Kidney capillary endothelial cell (primary cell): ENCODE measurements around the gene EGLN3.

Experiments used
- DNase-seq: peaks from one replicate; pipeline ENCODE4 v3.0.0-alpha.2; 2018; ENCODE audit warnings: low spot score

The EGLN3 gene

DNA sequence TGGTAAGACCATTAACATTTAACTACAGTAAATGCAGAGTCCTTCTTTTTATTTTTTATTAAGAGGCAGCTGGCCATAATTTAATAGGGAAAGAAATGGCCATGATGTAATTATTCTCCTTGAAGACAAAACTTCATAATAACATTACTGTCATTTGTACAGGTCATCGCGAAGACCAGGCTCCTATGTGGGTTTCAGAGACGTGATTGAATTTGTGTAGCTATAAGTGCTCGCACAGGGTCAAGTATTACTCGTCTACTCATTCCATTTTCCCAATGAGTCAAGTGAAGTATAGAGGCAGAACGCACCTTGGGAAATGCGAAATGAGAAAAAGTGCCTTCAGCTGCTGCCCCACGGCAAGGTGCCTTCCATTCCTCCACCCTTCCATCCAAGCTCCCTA, 40.4 kb downstream of the EGLN3 start:
- DNase-seq: no peak

DNA sequence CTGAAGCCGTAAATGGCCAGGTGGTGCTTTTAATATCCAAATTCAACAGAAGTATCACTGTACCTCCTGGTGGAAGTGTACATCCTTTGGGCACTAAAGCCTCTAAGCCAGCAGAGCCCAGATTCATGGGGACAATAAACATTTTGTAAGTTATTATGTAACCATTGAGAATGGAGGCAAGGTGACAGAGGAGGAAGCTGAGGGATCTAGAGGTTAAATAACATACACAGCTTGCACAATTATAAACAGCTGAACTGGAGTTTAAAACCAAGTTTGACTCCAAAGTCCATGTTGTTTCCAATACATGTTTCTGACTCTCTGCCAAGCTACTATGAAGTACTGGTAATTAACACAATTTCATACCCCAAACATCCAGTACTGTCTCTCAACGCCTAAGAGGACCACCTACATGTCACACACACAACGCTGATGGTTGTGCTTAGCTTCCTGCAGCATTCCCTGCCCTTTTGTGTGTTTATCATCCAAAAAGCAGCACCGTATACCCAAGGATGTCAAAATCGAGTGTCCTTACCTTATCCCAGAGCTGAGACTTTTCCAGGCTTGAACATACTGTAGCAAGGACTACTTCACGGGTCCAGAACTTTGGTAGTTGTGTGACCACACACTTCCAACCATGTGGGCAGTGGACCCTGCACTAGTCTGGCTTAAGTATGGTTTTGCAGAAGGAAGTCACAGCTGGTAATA, 41.3 kb downstream of the EGLN3 start:
- no peak for DNase-seq

DNA sequence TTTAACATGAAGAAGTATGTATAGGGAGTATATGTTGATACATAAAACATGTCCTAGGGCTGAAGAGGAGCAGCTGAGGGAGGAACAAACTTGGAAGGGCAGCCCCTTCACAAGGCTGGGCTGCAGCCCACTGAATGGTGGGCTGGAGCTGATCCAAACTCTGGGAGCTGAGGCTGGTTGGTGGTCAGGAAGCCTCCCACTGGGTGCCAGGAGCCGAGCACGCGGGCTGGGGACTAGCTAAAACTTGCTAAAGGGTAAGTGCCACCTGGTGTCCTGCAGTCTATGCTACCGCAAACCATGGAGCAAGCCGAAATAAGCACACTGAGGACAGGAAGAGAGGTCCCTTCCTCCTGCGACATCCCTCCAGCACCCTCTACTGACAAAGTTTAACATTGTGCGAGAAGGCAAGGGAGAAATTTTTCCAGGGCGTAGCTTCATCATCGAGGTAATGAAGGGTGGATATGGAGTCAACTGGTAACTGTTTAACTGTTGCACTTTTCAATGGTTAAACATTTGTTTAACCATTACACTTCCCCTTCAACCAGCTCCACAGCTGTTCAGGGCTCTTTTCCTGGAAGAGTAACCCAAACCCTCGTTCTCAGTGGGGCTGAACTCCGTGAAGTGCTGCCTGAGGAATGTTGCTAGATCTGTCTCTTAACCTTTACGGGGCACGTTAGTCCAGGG, 42.2 kb downstream of the EGLN3 start:
- DNase-seq: no peak

DNA sequence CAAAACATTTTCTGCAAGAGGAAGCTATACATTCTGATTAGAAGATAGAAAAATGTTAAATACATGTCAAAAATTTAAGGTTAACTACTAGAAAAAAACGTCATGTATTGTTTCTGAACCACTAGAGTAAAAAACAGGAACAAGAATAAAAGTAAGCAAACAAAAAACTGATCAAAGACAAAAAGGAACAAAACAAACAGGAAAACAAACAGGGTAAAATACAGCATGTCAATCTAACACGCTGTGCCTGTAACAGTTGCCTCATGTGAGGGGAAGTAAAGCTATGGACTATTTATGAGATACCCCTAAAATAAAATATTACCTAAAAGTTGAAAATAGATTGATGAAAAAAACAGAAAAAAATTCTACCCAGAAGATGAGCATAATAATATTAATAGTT, 43.9 kb downstream of the EGLN3 start:
- DNase-seq: no peak

DNA sequence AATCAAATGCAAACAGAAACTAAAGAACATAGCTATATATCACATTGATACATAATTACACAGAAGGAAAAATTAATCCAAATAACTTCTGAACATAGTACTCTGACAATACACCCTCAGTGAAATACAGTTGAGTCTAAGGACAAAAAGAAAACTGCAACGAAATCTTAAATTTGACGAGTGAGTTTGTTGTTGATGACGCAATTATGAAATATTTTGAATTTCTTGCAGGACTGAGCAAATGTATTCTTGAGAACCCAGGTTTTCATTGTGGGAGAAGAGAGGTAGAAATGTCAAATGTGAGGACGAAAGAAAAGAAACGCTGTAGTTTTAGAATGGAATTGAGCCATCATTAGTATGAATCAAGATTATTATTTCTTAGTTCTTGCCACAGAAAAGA, 46.3 kb downstream of the EGLN3 start:
- no peak for DNase-seq

DNA sequence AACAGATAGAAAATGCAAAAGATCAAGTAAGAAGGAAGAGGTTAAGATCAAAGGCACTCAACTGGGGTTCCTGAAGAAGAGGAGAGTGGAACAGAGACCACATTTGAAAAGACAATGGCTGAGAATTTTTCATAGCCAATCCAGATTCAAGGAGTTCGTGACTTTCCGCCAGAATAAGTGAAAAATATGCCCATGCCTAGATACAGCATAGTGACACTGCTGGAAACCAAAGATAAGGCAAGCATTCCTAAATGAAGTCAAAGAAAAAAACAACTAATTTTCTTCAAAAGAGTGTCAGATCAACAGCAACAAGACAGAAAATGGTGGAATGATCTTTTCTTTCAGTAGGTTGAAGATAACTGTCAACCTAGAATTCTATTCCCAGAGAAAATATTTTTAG, 47.5 kb downstream of the EGLN3 start:
- DNase-seq: no peak

DNA sequence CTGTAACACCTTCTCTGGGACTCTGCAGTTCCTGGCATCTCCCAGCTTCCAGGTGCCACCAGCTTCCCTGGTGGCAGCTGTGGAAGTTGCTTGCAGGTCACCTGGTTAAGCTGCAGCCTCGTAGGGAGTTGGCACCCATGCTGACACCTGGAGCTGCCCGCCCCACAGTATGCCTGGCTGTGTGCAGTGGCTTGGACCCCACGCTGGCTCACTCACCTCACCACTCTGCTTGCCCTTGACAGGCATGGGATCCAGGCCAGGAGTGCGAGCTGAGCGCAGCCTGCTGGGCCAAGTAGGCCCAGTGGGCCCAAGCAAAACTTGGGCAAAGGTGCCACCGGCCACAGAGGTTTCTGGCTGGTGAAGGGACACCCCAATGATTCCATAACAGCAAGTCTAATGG, 48.5 kb downstream of the EGLN3 start:
- no peak for DNase-seq

DNA sequence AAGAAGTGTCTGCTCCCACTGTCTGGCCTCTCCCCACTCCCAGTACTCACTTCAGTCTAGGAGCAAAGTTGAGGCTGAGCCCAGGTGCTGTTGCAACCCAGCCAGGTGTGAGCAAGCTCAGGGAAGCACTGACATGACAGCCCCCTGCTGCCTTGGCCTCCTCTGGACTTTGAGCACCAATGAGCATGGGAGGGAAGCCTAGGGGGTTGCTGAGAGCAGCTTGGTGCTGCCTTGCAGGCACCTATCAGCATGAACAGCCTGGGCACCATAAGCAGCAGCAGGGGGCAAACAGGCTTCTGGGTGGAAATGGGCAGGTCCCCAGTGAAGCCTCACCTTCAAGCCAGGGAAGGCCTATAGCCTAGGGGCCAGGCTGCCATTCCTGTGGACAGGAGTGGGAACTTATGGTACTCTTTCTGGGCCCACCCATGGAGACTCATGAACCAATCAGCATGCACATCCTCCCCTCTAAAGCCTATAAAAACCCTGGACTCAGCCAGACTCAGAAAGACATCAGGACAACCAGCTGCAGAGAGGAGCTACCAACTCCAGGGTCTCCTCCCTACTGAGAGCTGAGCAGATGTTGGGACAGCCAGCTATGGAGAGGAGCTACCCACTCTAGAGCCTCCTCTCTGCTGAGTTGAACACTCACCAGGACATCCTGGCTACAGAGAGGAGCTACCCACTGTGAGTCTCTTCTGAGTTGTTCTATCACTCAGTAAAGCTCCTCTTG, 49.3 kb downstream of the EGLN3 start:
- DNase-seq: no peak

DNA sequence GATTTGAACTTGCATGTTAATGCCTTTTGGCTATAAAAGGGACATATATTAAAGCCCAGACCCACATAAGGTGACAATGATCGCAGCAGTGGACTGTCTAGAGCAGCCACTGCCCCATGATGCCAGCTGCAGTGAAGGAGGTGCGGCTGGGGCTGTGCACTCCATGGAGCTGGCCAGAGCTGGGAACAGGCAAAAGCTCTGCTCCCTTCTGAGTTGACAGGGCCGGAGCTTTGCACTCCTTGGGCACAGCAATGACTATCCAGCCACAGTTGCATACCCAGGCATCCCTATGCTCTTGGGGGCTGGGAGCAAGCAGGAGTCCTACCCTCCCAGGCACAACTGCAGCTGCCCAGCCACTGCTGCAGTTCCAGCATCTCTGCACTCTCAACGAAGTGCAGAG, 50.2 kb downstream of the EGLN3 start:
- DNase-seq: no peak

DNA sequence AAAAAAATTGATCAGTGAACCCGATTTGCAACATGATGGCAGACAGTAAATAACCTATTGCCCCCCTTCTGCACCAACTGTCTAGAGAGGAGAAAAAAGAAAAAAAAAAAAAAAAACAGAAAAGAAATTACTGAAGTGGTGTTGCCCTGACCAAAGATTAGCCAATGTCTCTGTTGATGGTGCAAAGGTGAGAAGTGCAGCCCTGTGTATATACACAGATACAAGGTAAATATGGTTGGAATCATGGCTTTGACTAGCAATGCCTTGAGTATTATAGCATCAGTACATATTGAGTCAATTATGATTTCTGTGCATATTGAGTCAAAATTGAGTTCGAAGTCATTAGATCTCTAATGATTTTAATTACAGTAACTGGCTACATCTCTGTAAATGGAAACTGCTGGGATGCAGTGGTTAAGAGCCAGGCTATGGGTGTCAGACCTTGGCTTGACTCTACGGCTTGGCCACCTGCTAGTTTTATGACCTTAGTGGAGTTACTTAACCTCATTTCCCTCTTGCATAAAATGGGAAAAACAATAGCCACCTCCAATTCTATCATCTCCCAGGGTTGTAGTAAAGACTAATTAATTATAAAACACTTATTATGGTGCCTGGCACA, 51.0 kb downstream of the EGLN3 start:
- DNase-seq: no peak

DNA sequence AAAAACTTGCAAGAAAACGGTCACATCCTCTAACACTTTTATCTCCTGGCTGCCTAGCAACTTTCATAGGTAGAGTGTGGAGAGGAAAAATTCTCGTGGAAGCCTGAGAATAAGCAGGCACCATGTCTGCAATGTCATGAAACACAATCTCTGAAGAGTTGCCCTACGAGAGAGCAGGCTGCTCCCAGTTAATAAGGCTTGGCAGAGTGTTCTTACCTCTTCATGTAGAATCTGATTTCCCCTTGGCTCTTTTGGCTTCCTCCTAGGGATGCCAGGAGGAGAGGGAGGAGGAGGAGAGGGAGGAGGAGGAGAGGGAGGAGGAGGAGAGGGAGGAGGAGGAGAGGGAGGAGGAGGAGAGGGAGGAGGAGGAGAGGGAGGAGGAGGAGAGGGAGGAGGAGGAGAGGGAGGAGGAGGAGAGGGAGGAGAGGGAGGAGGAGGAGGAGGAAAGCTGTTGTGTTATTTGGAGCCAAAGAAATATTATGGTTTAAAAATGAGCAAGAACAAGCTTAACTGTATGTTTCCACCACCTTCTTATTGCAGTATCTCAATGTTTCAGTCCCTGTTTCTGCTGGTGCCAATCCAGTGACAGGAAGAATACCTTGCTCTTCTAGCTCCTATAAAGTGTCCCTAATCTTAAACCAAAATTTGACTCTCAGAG, 52.9 kb downstream of the EGLN3 start:
- no peak for DNase-seq

DNA sequence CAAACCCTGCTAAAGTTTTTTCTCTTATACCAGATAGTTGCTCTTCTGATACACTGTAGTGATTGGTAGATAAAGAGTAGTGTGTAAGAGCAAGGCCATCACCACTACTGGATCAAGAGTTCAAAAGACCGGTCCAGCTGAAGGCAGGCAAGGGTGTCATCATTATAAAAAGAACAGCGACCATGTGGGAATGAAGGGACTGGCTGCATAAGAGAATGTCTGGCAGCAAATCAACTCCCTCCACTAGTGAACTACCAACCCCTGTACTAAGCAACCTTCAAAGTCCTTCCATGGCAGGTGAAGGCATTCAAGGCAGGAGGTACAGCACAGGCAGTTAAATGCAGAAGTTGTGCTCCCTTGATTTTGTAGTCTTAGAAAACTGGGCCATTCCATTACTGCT, 53.5 kb downstream of the EGLN3 start:
- no peak for DNase-seq

DNA sequence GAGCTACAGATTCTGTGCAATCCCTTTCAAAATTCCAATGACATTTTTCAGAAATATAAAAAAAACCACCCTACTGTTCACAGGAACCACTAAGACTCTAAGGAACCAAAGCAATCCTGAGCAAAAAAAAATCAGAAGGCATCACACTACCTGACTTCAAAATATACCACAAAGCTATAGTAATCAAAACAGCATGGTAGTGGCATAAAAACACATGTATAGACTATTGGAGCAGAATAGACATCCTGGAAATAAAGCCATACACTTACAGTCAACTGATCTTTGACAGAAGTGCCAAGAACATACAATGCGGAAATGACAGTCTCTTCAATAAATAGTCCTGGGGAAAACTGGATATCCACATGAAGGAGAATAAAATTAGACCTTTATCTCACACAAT, 56.5 kb downstream of the EGLN3 start:
- DNase-seq: no peak

DNA sequence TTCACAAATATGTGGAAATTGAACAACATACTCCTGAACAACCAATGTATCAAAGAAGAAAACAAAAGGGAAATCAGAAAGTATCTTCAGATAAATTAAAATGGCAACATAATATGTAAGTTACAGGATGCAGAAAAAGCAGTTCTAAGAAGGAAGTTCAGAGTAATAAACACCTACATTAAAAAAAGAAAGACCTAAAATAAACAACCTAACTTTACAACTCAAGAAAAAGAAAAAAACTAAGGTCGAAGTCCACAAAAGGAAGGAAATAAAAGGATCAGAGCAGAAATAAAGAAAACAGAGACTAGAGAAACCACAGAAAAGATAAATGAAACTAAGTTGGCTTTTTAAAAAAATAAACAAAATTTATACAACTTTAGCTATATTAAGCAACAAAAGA, 59.2 kb downstream of the EGLN3 start:
- DNase-seq: no peak

DNA sequence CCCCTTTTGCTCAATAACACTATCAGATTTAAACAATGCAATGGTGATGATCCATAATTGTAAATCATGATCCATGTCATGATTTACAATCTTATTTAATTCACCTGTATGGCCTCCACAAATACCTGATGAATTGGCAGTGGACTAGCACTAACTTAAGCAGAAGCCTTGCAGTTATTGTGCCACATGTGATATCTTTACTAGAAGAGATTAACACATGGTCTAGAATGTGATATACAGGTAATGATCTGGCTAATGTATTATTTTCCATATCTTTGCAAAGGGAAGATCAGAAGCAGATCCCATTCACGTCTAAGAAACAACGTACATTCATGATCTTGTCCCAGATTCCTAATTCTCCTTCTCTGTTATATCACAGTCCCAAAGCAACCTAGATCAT, 66.0 kb downstream of the EGLN3 start:
- no peak for DNase-seq

DNA sequence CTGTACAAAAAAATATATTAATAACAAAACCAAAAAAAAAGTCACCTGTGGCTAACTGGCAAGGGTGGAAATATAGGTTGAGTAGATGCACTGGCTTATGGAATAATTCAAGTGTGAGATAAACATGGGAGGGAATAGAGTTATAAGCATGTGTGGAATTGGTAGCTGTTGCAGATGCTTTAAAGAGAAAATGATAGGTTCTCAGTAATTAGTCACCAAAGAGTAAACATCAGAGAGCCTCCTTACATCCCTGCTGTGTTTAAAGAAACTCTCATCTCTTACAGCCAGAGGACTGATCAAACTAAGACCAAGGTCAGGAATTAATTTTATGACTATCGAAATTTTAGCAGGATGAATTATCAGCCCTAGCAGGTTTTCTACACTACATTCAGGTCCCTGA, 70.5 kb downstream of the EGLN3 start:
- no peak for DNase-seq

DNA sequence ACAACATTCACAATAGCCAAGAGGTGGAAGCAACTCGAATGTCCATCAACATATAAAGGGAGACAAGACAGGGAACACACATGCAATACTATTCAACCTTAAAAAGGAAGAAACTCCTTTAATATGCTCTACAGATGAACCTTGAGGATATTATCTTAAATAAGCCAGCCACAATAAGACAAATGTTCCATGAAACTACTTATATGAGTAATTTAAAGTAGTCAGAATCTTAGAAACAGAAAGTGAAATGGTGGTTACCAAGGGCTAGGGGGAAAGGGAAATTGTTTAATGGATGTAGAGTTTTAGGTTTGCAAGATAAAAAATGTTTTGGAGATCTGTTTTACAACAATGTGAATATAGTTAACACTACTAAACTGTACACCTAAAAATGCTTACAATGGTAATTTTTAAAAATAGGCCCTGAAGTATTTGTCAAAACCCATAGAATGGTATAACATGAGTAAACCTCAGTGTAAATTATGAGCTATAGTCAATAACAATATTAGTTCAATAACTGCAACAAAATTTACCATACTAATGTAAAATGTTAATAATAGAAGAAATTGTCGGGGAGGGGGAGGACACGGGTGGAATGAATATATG, 71.1 kb downstream of the EGLN3 start:
- no peak for DNase-seq

DNA sequence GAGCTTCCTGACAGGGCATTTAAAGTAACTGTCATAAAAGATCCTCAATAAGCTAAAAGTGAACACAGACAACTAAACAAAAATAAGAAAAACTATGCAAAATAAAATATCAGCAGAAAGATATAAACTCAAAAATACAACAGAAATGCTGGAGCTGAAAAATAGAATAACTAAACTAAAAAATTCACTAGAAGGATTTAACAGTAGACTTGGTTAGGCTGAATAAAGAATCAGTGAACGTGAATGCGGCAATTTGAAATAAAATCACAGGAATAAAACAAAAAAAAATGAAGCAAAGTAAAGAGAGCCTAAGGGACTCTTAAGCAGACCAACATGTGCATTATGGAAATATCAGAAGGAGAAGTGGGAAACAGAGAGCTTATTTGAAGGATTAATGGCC, 74.6 kb downstream of the EGLN3 start:
- DNase-seq: no peak
